Airway epithelial cell (primary cell): ENCODE results near the gene PTCD3. TPM values are rescaled to one million over a fixed set of nuclear protein-coding genes. Genes with fewer than 3 reads are reported as not detected.

Experiments
- total RNA-seq: library from RNA; depleted of rRNA; stranded (reverse); fragments of >200 nt; gene quantifications from 2 replicates; pipeline ENCODE4 v1.2.3, GENCODE V29; 2015

The PTCD3 gene
- total RNA-seq: 47.6 and 48.2 TPM in 2 replicates

GRCh38 chr2:86105969-86106945 is at the start of gene PTCD3:
Gene PTCD3 (plus strand): TSS chr2:86106235. CDS start chr2:86106248, 13 bp downstream.

GRCh38 chr2:86105252-86105968 is 625 bp upstream of the PTCD3 start, which contains the start of gene POLR1A:
Gene POLR1A (minus strand): TSS chr2:86105886. CDS start chr2:86105776, 110 bp downstream.

Other genes with a start within 250 kb of the PTCD3 start
- gene ST3GAL5, start 217.2 kb upstream of the PTCD3 start, total RNA-seq: 11.5 and 14.3 TPM in 2 replicates
- gene POLR1A, start 349 bp upstream of the PTCD3 start, total RNA-seq: 18.8 and 22.1 TPM in 2 replicates
- 61.7 and 89.9 TPM in 2 replicates for gene IMMT, start 89.2 kb downstream of the PTCD3 start, total RNA-seq
- gene MRPL35, start 93.2 kb downstream of the PTCD3 start, total RNA-seq: 38.8 and 43.3 TPM in 2 replicates
- gene REEP1, start 231.4 kb downstream of the PTCD3 start, total RNA-seq: 0.14 TPM in 1 of 2 replicates, not detected in the other